H1 (cell line): Measurements from ENCODE around the gene ATP13A3. TPM values are rescaled to one million over a fixed set of nuclear protein-coding genes. Genes with fewer than 3 reads are reported as not detected.

ENCODE experiments used
- CTCF ChIA-PET: fragments of 300-600 bp; sonication (Branson Sonifier 250); formaldehyde crosslinking; loops from one replicate; lab custom pipeline; 2021; ENCODE audit not compliant: partially characterized antibody; lab: Charles Lee
- POLR2A ChIA-PET: fragments of 300-600 bp; sonication (Branson Sonifier 250); formaldehyde crosslinking; loops from one replicate; lab custom pipeline; 2021; ENCODE audit warnings: inconsistent platforms; ENCODE audit not compliant: partially characterized antibody; lab: Charles Lee
- DNase-seq, 2 experiments: peaks; one replicate each; pipeline versions ENCODE4 v3.0.0 to v3.0.0-alpha.2; 2010 to 2022; ENCODE audit warnings: low spot score in 2 of 2, low read depth in 1 of 2, mixed read lengths in 1 of 2
- FAIRE-seq: peaks from 2 replicates; lab custom pipeline; 2011; peaks lifted over from hg19 to GRCh38; lab: Jason Lieb, UNC
- H2AFZ ChIP-seq: 2 replicates; pipeline ENCODE4 v1.8.1; 2012; ENCODE audit warnings: low read length, inconsistent platforms
- H2AK5ac ChIP-seq: 2 replicates; pipeline ENCODE4 v1.6.1; 2013; ENCODE audit warnings: low read depth, low read length
- H2BK120ac ChIP-seq: replicated peaks from 2 replicates; pipeline ENCODE3; 2013; ENCODE audit warnings: low read depth, low read length, inconsistent platforms
- H2BK12ac ChIP-seq: 2 replicates; pipeline ENCODE4 v1.6.1; 2013; ENCODE audit warnings: low read depth, low read length
- H2BK15ac ChIP-seq: 2 replicates; pipeline ENCODE4 v1.6.1; 2013; ENCODE audit warnings: low read length
- H2BK20ac ChIP-seq: 2 replicates; pipeline ENCODE4 v1.6.1; 2013; ENCODE audit warnings: low read length
- H2BK5ac ChIP-seq: 2 replicates; pipeline ENCODE4 v1.6.1; 2013; ENCODE audit warnings: low read depth, low read length
- H3K14ac ChIP-seq: 2 replicates; pipeline ENCODE4 v1.6.1; 2013; ENCODE audit warnings: inconsistent platforms; ENCODE audit not compliant: insufficient read length
- H3K18ac ChIP-seq: 2 replicates; pipeline ENCODE4 v1.6.1; 2013; ENCODE audit warnings: low read length; ENCODE audit errors: extremely low read depth
- H3K23ac ChIP-seq: 2 replicates; pipeline ENCODE4 v1.6.1; 2013; ENCODE audit warnings: inconsistent platforms; ENCODE audit not compliant: insufficient read length
- H3K23me2 ChIP-seq: 2 replicates; pipeline ENCODE4 v1.6.1; 2013; ENCODE audit warnings: low read depth, low read length
- H3K27ac ChIP-seq: 2 replicates; pipeline ENCODE4 v1.6.1; 2011; ENCODE audit warnings: low read depth, low read length, inconsistent platforms
- H3K27me3 ChIP-seq, 4 experiments: replicated peaks in 1 of 4; 1 replicate in 1 of 4; 2 replicates in 3 of 4; pipeline versions ENCODE4 v1.6.1 to v1.8.1; 2011 to 2013; ENCODE audit warnings: low read length in 3 of 4, mild to moderate bottlenecking in 3 of 4, inconsistent platforms in 2 of 4, mixed read lengths in 2 of 4, moderate library complexity in 1 of 4; ENCODE audit not compliant: control insufficient read depth in 3 of 4, insufficient read depth in 3 of 4; ENCODE audit errors: extremely low read depth in 1 of 4
- H3K36me3 ChIP-seq, 4 experiments: 2 replicates each; pipeline versions ENCODE4 v1.6.1 to v1.8.1; 2011 to 2013; ENCODE audit warnings: mild to moderate bottlenecking in 4 of 4, low read length in 3 of 4, moderate library complexity in 2 of 4, control low read depth in 1 of 4, inconsistent platforms in 1 of 4; ENCODE audit not compliant: insufficient read depth in 4 of 4, control insufficient read depth in 2 of 4
- H3K4ac ChIP-seq: replicated peaks from 2 replicates; pipeline ENCODE3; 2013; ENCODE audit warnings: low read length, low read depth, mixed read lengths, inconsistent platforms; ENCODE audit not compliant: insufficient read length
- H3K4me1 ChIP-seq, 4 experiments: replicated peaks in 1 of 4; 1 replicate in 1 of 4; 2 replicates in 3 of 4; pipeline versions ENCODE4 v1.6.1 to v1.8.1; 2011 to 2013; ENCODE audit warnings: low read length in 3 of 4, inconsistent platforms in 2 of 4, mixed read lengths in 1 of 4; ENCODE audit not compliant: insufficient read depth in 4 of 4, control insufficient read depth in 3 of 4
- H3K4me2 ChIP-seq, 2 experiments: 2 replicates each; pipeline versions ENCODE4 v1.6.1 to v1.8.1; 2011 to 2013; ENCODE audit warnings: low read depth in 2 of 2, low read length in 2 of 2, control low read depth in 1 of 2, inconsistent platforms in 1 of 2, mild to moderate bottlenecking in 1 of 2; ENCODE audit not compliant: insufficient read depth in 1 of 2
- H3K4me3 ChIP-seq, 4 experiments: fragments of 200-600, 300-600 bp in 1 of 4; sonication (generic), shearing (Covaris generic), sonication (Bioruptor Twin) in 1 of 4; 2 replicates each; pipeline versions ENCODE4 v1.5.1 to v1.8.1; 2011 to 2016; ENCODE audit warnings: low read length in 4 of 4, low read depth in 3 of 4, control low read depth in 2 of 4, inconsistent platforms in 2 of 4, mild to moderate bottlenecking in 2 of 4, mixed read lengths in 1 of 4, moderate library complexity in 1 of 4; ENCODE audit not compliant: insufficient read depth in 2 of 4; ENCODE audit errors: extremely low read depth in 1 of 4
- H3K56ac ChIP-seq: replicated peaks from 2 replicates; pipeline ENCODE3; 2013; ENCODE audit warnings: low read depth, mild to moderate bottlenecking, mixed read lengths, low read length, inconsistent platforms; ENCODE audit not compliant: insufficient read length
- H3K79me1 ChIP-seq: 2 replicates; pipeline ENCODE4 v1.6.1; 2013; ENCODE audit warnings: low read depth, low read length, control low read depth
- H3K79me2 ChIP-seq, 2 experiments: 2 replicates each; pipeline versions ENCODE4 v1.6.1 to v1.8.1; 2012 to 2013; ENCODE audit warnings: low read length in 2 of 2, mild to moderate bottlenecking in 2 of 2, inconsistent platforms in 1 of 2; ENCODE audit not compliant: insufficient read depth in 2 of 2, control insufficient read depth in 1 of 2
- H3K9ac ChIP-seq, 4 experiments: replicated peaks in 1 of 4; 1 replicate in 1 of 4; 2 replicates in 3 of 4; pipeline versions ENCODE4 v1.6.1 to v1.8.1; 2011 to 2013; ENCODE audit warnings: low read depth in 3 of 4, low read length in 3 of 4, control low read depth in 2 of 4, mild to moderate bottlenecking in 2 of 4, moderate library complexity in 2 of 4, inconsistent platforms in 1 of 4; ENCODE audit errors: extremely low read depth in 1 of 4
- H3K9me3 ChIP-seq, 2 experiments: 2 replicates each; pipeline versions ENCODE4 v1.6.1 to v1.8.1; 2012 to 2013; ENCODE audit warnings: mild to moderate bottlenecking in 2 of 2, moderate library complexity in 2 of 2, control low read depth in 1 of 2, inconsistent platforms in 1 of 2, low read depth in 1 of 2, low read length in 1 of 2, mixed read lengths in 1 of 2; ENCODE audit not compliant: insufficient read depth in 2 of 2
- H4K20me1 ChIP-seq, 2 experiments: replicated peaks in 1 of 2; 2 replicates each; pipeline versions ENCODE3 to v1.8.1; 2011 to 2013; ENCODE audit warnings: inconsistent platforms in 2 of 2, low read length in 2 of 2, mild to moderate bottlenecking in 1 of 2; ENCODE audit not compliant: insufficient read depth in 2 of 2, control insufficient read depth in 1 of 2
- H4K5ac ChIP-seq: 2 replicates; pipeline ENCODE4 v1.6.1; 2013; ENCODE audit warnings: low read length, low read depth, mixed read lengths, inconsistent platforms; ENCODE audit not compliant: insufficient read length
- H4K8ac ChIP-seq: 2 replicates; pipeline ENCODE4 v1.8.0; 2013; ENCODE audit warnings: mild to moderate bottlenecking, moderate library complexity, low read length, inconsistent platforms; ENCODE audit not compliant: insufficient read depth; ENCODE audit errors: extremely low read depth
- H4K91ac ChIP-seq: replicated peaks from 2 replicates; pipeline ENCODE3; 2013; ENCODE audit warnings: low read length, mixed read lengths, inconsistent platforms; ENCODE audit not compliant: insufficient read length
- ATF2 ChIP-seq: IDR thresholded peaks from 2 replicates; pipeline ENCODE4 v1.6.1; 2012; ENCODE audit warnings: low read length, inconsistent platforms
- CEBPB ChIP-seq: IDR thresholded peaks from 2 replicates; pipeline ENCODE4 v1.6.1; 2012; ENCODE audit warnings: low read depth, low read length
- EP300 ChIP-seq, 2 experiments: IDR thresholded peaks; 1 replicate in 1 of 2; 2 replicates in 1 of 2; pipeline ENCODE4 v1.6.1; 2011 to 2012; ENCODE audit warnings: low read depth in 2 of 2, low read length in 2 of 2, mild to moderate bottlenecking in 2 of 2, borderline replicate concordance in 1 of 2, inconsistent platforms in 1 of 2, moderate library complexity in 1 of 2
- EZH2 ChIP-seq: fragments of 200-600 bp; sonication (generic); IDR thresholded peaks from 2 replicates; pipeline ENCODE4 v1.7.1; 2012; ENCODE audit warnings: low read depth, mild to moderate bottlenecking, moderate library complexity, low read length, inconsistent platforms; ENCODE audit not compliant: severe bottlenecking
- MAFK ChIP-seq: IDR thresholded peaks from 2 replicates; pipeline ENCODE4 v1.6.1; 2012; ENCODE audit warnings: low read depth, mild to moderate bottlenecking, improper control_type of control experiment, low read length
- NRF1 ChIP-seq: IDR thresholded peaks from 2 replicates; pipeline ENCODE4 v1.6.1; 2011; ENCODE audit warnings: mild to moderate bottlenecking, low read depth, low read length, improper control_type of control experiment
- SIRT6 ChIP-seq: IDR thresholded peaks from one replicate; pipeline ENCODE4 v1.7.1; 2012; ENCODE audit warnings: low read length, inconsistent platforms
- SRF ChIP-seq: IDR thresholded peaks from 2 replicates; pipeline ENCODE4 v1.6.1; 2011; ENCODE audit warnings: mild to moderate bottlenecking, low read depth, low read length, moderate library complexity
- YY1 ChIP-seq: IDR thresholded peaks from 2 replicates; pipeline ENCODE4 v1.6.1; 2011; ENCODE audit warnings: low read depth, mild to moderate bottlenecking, low read length
- WGBS, 2 experiments: shearing (Covaris generic) in 1 of 2; methylation state at CpG; one replicate each; pipeline versions ENCODE4 v1.1.6 to v1.1.7; 2013 to 2015; ENCODE audit warnings: low lambda C conversion rate in 2 of 2, mixed read lengths in 2 of 2, inconsistent platforms in 1 of 2, low coverage in 1 of 2, missing lambda C conversion rate in 1 of 2; ENCODE audit not compliant: insufficient replicate concordance in 2 of 2, insufficient coverage in 1 of 2, insufficient read length in 1 of 2; ENCODE audit errors: extremely low coverage in 1 of 2, missing lambda C conversion rate in 1 of 2; 5-methylcytosine and 5-hydroxymethylcytosine counted together
- polyA plus RNA-seq, 7 experiments: library from polyadenylated mRNA; depleted of rRNA in 3 of 7; stranded (reverse) in 5 of 7; unstranded in 2 of 7; fragments of >200 nt in 5 of 7; fragments of 200-250 nt in 2 of 7; gene quantifications; 1 replicate in 5 of 7; 2 replicates in 1 of 7; 4 replicates in 1 of 7; pipeline versions ENCODE4 v1.2.1 to v1.2.3, GENCODE V29; 2011 to 2013; ENCODE audit warnings: missing spikeins in 2 of 7, mixed read lengths in 2 of 7
- total RNA-seq: library from RNA; stranded (reverse); fragmentation: NEBNext Ultra II Directional; extraction: Animal tissue kit (Norgen Biotek cat#: 25700); gene quantifications from 2 replicates; pipeline ENCODE4 v1.2.1, GENCODE V29; 2021

The ATP13A3 gene
- total and polyA plus RNA-seq, 2 of the 8 experiments (the other 6 are each of a cell fraction or from before 2014, with no cell fraction given): 18.6 to 92.2 TPM

- Histone ChIP-seq H3K18ac (peak overlapping the region; percentile 83), H3K23ac (no peak overlapping the region), H2AK5ac (no peak overlapping the region), H3K9me3 (peaks cover 0 to 4% of the 10 kb centered on the region in 2 experiments; a peak in 1 of 4 replicates), H3K14ac (no peak overlapping the region), H4K20me1 (no peaks in the 10 kb centered on the region), H3K9ac (no peak overlapping the region), H3K23me2 (peaks cover 3% of the 10 kb centered on the region), H3K4me3 (peak overlapping the region; percentile 24 to 57 (median 48)), H4K91ac (peak overlapping the region; percentile 91), H2BK15ac (peak overlapping the region; percentile 46; the same call in 1 of the 2 replicates), H3K56ac (no peak overlapping the region), H3K27ac (no peak overlapping the region), H2BK20ac (no peak overlapping the region), H3K4me2 (peak overlapping the region; percentile 64 to 80), H2BK12ac (peak overlapping the region; percentile 80; the same call in 1 of the 2 replicates), H2AFZ (peak overlapping the region; percentile 46; the same call in 1 of the 2 replicates), H2BK5ac (peak overlapping the region; percentile 52; the same call in 1 of the 2 replicates), H3K4me1 (peaks cover 0 to 11% (median 5%) of the 10 kb centered on the region in 4 experiments; a peak in 5 of 7 replicates), H3K36me3 (no peaks in the 10 kb centered on the region), H3K79me2 (no peaks in the 10 kb centered on the region), H4K8ac (peak overlapping the region; percentile 92; the same call in 1 of the 2 replicates), H3K4ac (no peak overlapping the region), H3K79me1 (no peaks in the 10 kb centered on the region), H4K5ac (no peak overlapping the region), H3K27me3 (peaks cover 16 to 35% (median 25%) of the 10 kb centered on the region in 4 experiments), H2BK120ac (no peak overlapping the region)
- CTCF ChIA-PET: interaction anchor here (0.8 to 6.7 kb wide), 16 partner anchors 10 to 1156 kb away, joined by 3 to 122 read pairs (median 3); partner anchors contain the start of genes CPN2, LRRC15 and PLAAT1
- no peak for FAIRE-seq
- WGBS, 2 experiments: 18% methylated on average over 59 of the region's 73 CpGs; no CpG with 5 or more reads in 1 of the 2 experiments
- no peak for DNase-seq
- POLR2A ChIA-PET: interaction anchor here (1.0 to 3.0 kb wide), 8 partner anchors 10 to 66 kb away, joined by 3 to 15 read pairs (median 3); no protein-coding TSS in a partner anchor
- TF ChIP-seq SIRT6 (no peak), NRF1 (no peak), MAFK (no peak), YY1 (no peak), EZH2 (peak; percentile 83), SRF (no peak), EP300 (IDR thresholded peaks at IDR 0.05; ENCODE audit: borderline replicate concordance in 1 of 2, low read depth in 2 of 2, low read length in 2 of 2) (no peak), CEBPB (no peak), ATF2 (no peak)
These were observed 89.7 kb downstream of the ATP13A3 start for GRCh38 chr3:194396859-194397756.
